ENCODE results near the gene MRPL18. TPM values are rescaled to one million over a fixed set of nuclear protein-coding genes. Genes with fewer than 3 reads are reported as not detected.
A peak's percentile ranks its signal among the peaks of the same experiment; 100 is the strongest.
"Not testable (repeated sequence)": the region's sequence is repeated elsewhere in the genome, so short reads cannot be mapped to it uniquely, and the experiment has no call there.

The MRPL18 gene
- total and polyA plus RNA-seq, 3 experiments from 2014 or later, result 101 to 130 (median 129) TPM

GRCh38 chr6:159821726-159822125 lies 31.5 kb downstream of the MRPL18 start:
- Histone ChIP-seq H3K9me3 (ENCODE audit: low read length) (no peaks in the 10 kb centered on the region), H3K27ac (ENCODE audit: low read depth, low read length) (no peak overlapping the region), H3K4me3 (ENCODE audit: low read length) (no peak overlapping the region), H3K27me3 (ENCODE audit: insufficient read depth, low read length, poor library complexity, severe bottlenecking) (peaks cover 6% of the 10 kb centered on the region), H3K4me1 (ENCODE audit: insufficient read depth, low read length) (peaks cover 18% of the 10 kb centered on the region), H3K36me3 (ENCODE audit: insufficient read depth, low read length) (no peaks in the 10 kb centered on the region)
- H3K4me1 Mint-ChIP-seq, result peaks cover 15 to 16% (median 16%) of the 10 kb centered on the region in 3 donors
- CTCF ChIA-PET, result no interaction called here
- H3K27me3 Mint-ChIP-seq, result peaks cover 0 to 3% of the 10 kb centered on the region in 2 donors
- no peaks in the 10 kb centered on the region for H3K9me3 Mint-ChIP-seq
- POLR2A ChIA-PET, result no interaction called here
- no peak overlapping the region for H3K27ac Mint-ChIP-seq
- no peak overlapping the region for H3K4me3 Mint-ChIP-seq
- DNase-seq, result peak in 1 of 5 donors; percentile 13
- peaks cover 1 to 6% (median 2%) of the 10 kb centered on the region in 3 donors for H3K36me3 Mint-ChIP-seq

- ChIA-PET POLR2A (no interaction called here), CTCF (no interaction called here)
- Histone ChIP-seq H3K27ac (ENCODE audit: low read depth, low read length) (no peak overlapping the region), H3K4me1 (ENCODE audit: insufficient read depth, low read length) (peaks cover 17% of the 10 kb centered on the region), H3K27me3 (ENCODE audit: insufficient read depth, low read length, poor library complexity, severe bottlenecking) (peaks cover 6% of the 10 kb centered on the region), H3K36me3 (ENCODE audit: insufficient read depth, low read length) (no peaks in the 10 kb centered on the region), H3K9me3 (ENCODE audit: low read length) (no peaks in the 10 kb centered on the region), H3K4me3 (ENCODE audit: low read length) (no peak overlapping the region)
- H3K36me3 Mint-ChIP-seq, result peaks cover 1 to 6% (median 2%) of the 10 kb centered on the region in 3 donors
- peaks cover 15 to 16% (median 16%) of the 10 kb centered on the region in 3 donors for H3K4me1 Mint-ChIP-seq
- no peaks in the 10 kb centered on the region for H3K9me3 Mint-ChIP-seq
- no peak for DNase-seq
- H3K4me3 Mint-ChIP-seq, result no peak overlapping the region
- H3K27ac Mint-ChIP-seq, result peak overlapping the region in 1 of 8 donors; percentile 50
- H3K27me3 Mint-ChIP-seq, result peaks cover 0 to 3% of the 10 kb centered on the region in 2 donors
These were observed 33.7 kb downstream of the MRPL18 start for GRCh38 chr6:159823953-159824352.

- H3K4me3 ChIP-seq (ENCODE audit: low read length); H3K4me3 Mint-ChIP-seq; H3K27me3 ChIP-seq (ENCODE audit: insufficient read depth, low read length, poor library complexity, severe bottlenecking); H3K36me3 Mint-ChIP-seq; H3K27ac ChIP-seq (ENCODE audit: low read depth, low read length); CTCF ChIA-PET; H3K9me3 ChIP-seq (ENCODE audit: low read length); H3K36me3 ChIP-seq (ENCODE audit: insufficient read depth, low read length); H3K4me1 ChIP-seq (ENCODE audit: insufficient read depth, low read length); H3K27ac Mint-ChIP-seq; H3K27me3 Mint-ChIP-seq; H3K9me3 Mint-ChIP-seq: not testable (repeated sequence)
- H3K4me1 Mint-ChIP-seq, result peaks cover 11 to 12% (median 11%) of the 10 kb centered on the region in 3 donors
- peak in 1 of 5 donors; percentile 9 for DNase-seq
- POLR2A ChIA-PET, result interaction anchor here (0.7 kb wide), 1 partner anchor 17 kb away, joined by 3 read pairs; no protein-coding TSS in a partner anchor
These were observed 34.4 kb downstream of the MRPL18 start for GRCh38 chr6:159824690-159825089.

- no peaks in the 10 kb centered on the region for H3K36me3 ChIP-seq (ENCODE audit: insufficient read depth, low read length)
- no peak for DNase-seq
- H3K27me3 ChIP-seq (ENCODE audit: insufficient read depth, low read length, poor library complexity, severe bottlenecking), result no peaks in the 10 kb centered on the region
- H3K27ac ChIP-seq (ENCODE audit: low read depth, low read length), result no peak overlapping the region
- H3K4me1 ChIP-seq (ENCODE audit: insufficient read depth, low read length), result no peaks in the 10 kb centered on the region
- H3K4me3 Mint-ChIP-seq, result no peak overlapping the region
- H3K36me3 Mint-ChIP-seq, result peaks cover 1 to 6% (median 2%) of the 10 kb centered on the region in 3 donors
- no peaks in the 10 kb centered on the region for H3K9me3 Mint-ChIP-seq
- H3K27ac Mint-ChIP-seq, result no peak overlapping the region
- no peaks in the 10 kb centered on the region for H3K9me3 ChIP-seq (ENCODE audit: low read length)
- ChIA-PET CTCF (no interaction called here), POLR2A (no interaction called here)
- H3K4me1 Mint-ChIP-seq, result peaks cover 0 to 3% (median 0%) of the 10 kb centered on the region in 3 donors
- H3K4me3 ChIP-seq (ENCODE audit: low read length), result no peak overlapping the region
- peaks cover 0 to 2% of the 10 kb centered on the region in 2 donors for H3K27me3 Mint-ChIP-seq
These were observed 35.7 kb downstream of the MRPL18 start for GRCh38 chr6:159826004-159826403.

DNA sequence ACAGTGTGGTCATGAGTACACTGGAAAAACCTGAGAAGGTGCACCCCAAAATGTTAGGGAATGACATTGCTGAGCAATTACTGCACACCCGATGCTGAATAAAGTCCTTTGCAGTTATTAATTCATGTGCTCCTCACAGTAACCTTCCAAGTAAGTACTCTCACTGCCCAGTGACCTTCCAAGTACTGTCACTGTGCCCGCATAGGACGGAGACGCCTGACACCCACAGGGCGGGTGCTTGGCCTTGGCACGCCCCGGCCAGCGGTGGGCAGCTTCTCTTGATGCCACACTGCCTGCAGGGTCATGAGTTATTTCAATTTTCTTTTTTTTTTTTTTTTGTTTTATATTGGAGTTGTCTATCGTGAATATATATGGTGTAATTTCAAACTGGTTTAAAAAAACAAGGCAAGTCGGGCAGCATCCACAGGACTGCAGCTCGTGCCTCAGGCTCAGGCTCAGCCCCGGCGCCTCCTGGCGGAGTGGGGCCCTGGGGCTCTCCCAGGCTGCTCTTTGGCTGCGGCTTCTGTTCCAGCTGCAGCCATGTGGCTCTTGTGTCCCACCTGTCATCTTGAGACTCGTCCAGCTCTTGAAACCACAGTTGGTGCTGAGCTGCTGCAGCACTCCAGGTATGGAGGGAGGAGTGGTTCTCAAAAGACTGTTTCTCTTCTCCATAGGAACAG lies 36.8 kb downstream of the MRPL18 start:
- H3K27ac ChIP-seq (ENCODE audit: low read depth, low read length), result no peak overlapping the region
- no peaks in the 10 kb centered on the region for H3K9me3 ChIP-seq (ENCODE audit: low read length)
- H3K27me3 ChIP-seq (ENCODE audit: insufficient read depth, low read length, poor library complexity, severe bottlenecking), result no peaks in the 10 kb centered on the region
- H3K27ac Mint-ChIP-seq, result no peak overlapping the region
- no peak for DNase-seq
- H3K36me3 Mint-ChIP-seq, result peaks cover 1 to 6% (median 2%) of the 10 kb centered on the region in 3 donors
- no peaks in the 10 kb centered on the region for H3K4me1 ChIP-seq (ENCODE audit: insufficient read depth, low read length)
- ChIA-PET CTCF (no interaction called here), POLR2A (no interaction called here)
- H3K9me3 Mint-ChIP-seq, result no peaks in the 10 kb centered on the region
- H3K4me3 Mint-ChIP-seq, result no peak overlapping the region
- peaks cover 0 to 3% (median 0%) of the 10 kb centered on the region in 3 donors for H3K4me1 Mint-ChIP-seq
- no peak overlapping the region for H3K4me3 ChIP-seq (ENCODE audit: low read length)
- peaks cover 0 to 4% of the 10 kb centered on the region in 2 donors for H3K27me3 Mint-ChIP-seq
- no peaks in the 10 kb centered on the region for H3K36me3 ChIP-seq (ENCODE audit: insufficient read depth, low read length)

- Mint-ChIP-seq H3K27ac (no peak overlapping the region), H3K4me1 (peaks cover 0 to 6% (median 0%) of the 10 kb centered on the region in 3 donors), H3K9me3 (no peaks in the 10 kb centered on the region), H3K36me3 (peaks cover 0 to under 1% (median 0%) of the 10 kb centered on the region in 3 donors), H3K4me3 (no peak overlapping the region), H3K27me3 (peaks cover 0 to 3% of the 10 kb centered on the region in 2 donors)
- ChIA-PET POLR2A (no interaction called here), CTCF (no interaction called here)
- H3K9me3 ChIP-seq (ENCODE audit: low read length), result no peaks in the 10 kb centered on the region
- no peaks in the 10 kb centered on the region for H3K27me3 ChIP-seq (ENCODE audit: insufficient read depth, low read length, poor library complexity, severe bottlenecking)
- DNase-seq, result no peak
- peaks cover 1% of the 10 kb centered on the region for H3K4me1 ChIP-seq (ENCODE audit: insufficient read depth, low read length)
- no peak overlapping the region for H3K27ac ChIP-seq (ENCODE audit: low read depth, low read length)
- H3K36me3 ChIP-seq (ENCODE audit: insufficient read depth, low read length), result no peaks in the 10 kb centered on the region
- H3K4me3 ChIP-seq (ENCODE audit: low read length), result no peak overlapping the region
These were observed 37.8 kb downstream of the MRPL18 start for GRCh38 chr6:159828074-159828473.

- H3K4me1 ChIP-seq (ENCODE audit: insufficient read depth, low read length), result peaks cover 11% of the 10 kb centered on the region
- Mint-ChIP-seq H3K4me1 (peaks cover 0 to 17% (median 2%) of the 10 kb centered on the region in 3 donors), H3K27me3 (peaks cover 0 to 3% of the 10 kb centered on the region in 2 donors), H3K27ac (no peak overlapping the region), H3K4me3 (no peak overlapping the region), H3K9me3 (no peaks in the 10 kb centered on the region), H3K36me3 (no peaks in the 10 kb centered on the region)
- no peaks in the 10 kb centered on the region for H3K9me3 ChIP-seq (ENCODE audit: low read length)
- no peak for DNase-seq
- no peaks in the 10 kb centered on the region for H3K36me3 ChIP-seq (ENCODE audit: insufficient read depth, low read length)
- H3K27ac ChIP-seq (ENCODE audit: low read depth, low read length), result no peak overlapping the region
- POLR2A ChIA-PET, result interaction anchor here (0.8 kb wide), 1 partner anchor 40 kb away, joined by 4 read pairs; the partner anchor contains the start of genes MRPL18 and TCP1
- no peaks in the 10 kb centered on the region for H3K27me3 ChIP-seq (ENCODE audit: insufficient read depth, low read length, poor library complexity, severe bottlenecking)
- CTCF ChIA-PET, result interaction anchor here (0.6 to 1.3 kb wide), 2 partner anchors 9 to 627 kb away, joined by 3 to 4 read pairs; no protein-coding TSS in a partner anchor
- no peak overlapping the region for H3K4me3 ChIP-seq (ENCODE audit: low read length)
These were observed 39.3 kb downstream of the MRPL18 start for GRCh38 chr6:159829526-159829925.

DNA sequence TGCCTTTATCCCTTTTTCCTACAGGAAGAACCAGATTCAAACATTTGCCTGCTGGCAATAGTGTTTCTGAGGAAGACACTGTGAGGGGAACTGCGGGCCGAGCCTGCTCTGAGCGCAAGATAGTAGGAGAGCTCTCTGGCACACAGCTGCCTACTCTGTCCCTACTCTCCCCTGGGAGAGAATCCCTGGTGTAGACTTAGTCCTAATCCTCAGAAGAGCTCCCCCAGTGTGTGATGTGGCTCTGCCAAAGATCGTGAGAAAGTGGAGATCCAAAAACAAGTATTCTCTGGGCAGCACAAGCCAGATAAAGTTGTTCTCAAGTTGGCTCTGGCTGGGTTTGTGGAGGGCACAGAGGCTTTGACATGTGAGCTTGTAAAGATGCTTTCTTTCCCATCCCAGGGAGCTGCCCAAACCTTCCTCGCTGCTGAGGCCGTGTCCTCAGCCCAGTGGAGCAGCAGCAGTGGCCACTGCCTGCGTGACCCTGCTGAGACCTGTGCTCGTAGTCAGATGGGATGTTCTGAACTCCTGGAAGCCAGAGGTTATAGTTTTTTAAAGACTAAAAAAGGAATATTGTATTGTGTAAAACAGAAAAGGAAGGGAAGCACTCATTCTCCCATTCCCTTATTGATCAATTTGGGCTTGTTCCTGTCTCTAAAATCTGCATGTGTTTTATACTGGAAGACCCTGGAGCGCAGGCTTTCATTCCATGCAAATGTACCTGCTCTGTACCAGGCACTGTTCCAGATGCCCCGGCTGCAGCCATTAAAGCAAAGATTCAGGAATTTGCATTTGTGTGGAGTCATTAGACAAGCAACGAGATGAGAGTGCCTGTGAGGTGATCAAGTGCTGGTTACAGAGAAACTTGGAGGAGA lies 40.5 kb downstream of the MRPL18 start:
- H3K9me3 ChIP-seq (ENCODE audit: low read length), result no peaks in the 10 kb centered on the region
- H3K36me3 Mint-ChIP-seq, result no peaks in the 10 kb centered on the region
- no peaks in the 10 kb centered on the region for H3K9me3 Mint-ChIP-seq
- H3K27me3 Mint-ChIP-seq, result peaks cover 0 to 3% of the 10 kb centered on the region in 2 donors
- H3K27ac Mint-ChIP-seq, result no peak overlapping the region
- peaks cover 0 to 22% (median 6%) of the 10 kb centered on the region in 3 donors for H3K4me1 Mint-ChIP-seq
- H3K27me3 ChIP-seq (ENCODE audit: insufficient read depth, low read length, poor library complexity, severe bottlenecking), result no peaks in the 10 kb centered on the region
- ChIA-PET CTCF (no interaction called here), POLR2A (no interaction called here)
- DNase-seq, result no peak
- H3K4me1 ChIP-seq (ENCODE audit: insufficient read depth, low read length), result peaks cover 17% of the 10 kb centered on the region
- no peak overlapping the region for H3K4me3 Mint-ChIP-seq
- H3K36me3 ChIP-seq (ENCODE audit: insufficient read depth, low read length), result no peaks in the 10 kb centered on the region
- no peak overlapping the region for H3K4me3 ChIP-seq (ENCODE audit: low read length)
- no peak overlapping the region for H3K27ac ChIP-seq (ENCODE audit: low read depth, low read length)

Data from CD8-positive, alpha-beta memory T cell (primary cell).